GM21526 (cell line): Measurements from ENCODE around the gene NEURL1.

Source experiments
- ATAC-seq: cut with Tn5 transposase; IDR thresholded peaks from one replicate; pipeline ENCODE4 v1.9.1; 2021; ENCODE audit warnings: moderate library complexity; ENCODE audit not compliant: unreplicated experiment, low FRiP score

NEURL1 gene

DNA sequence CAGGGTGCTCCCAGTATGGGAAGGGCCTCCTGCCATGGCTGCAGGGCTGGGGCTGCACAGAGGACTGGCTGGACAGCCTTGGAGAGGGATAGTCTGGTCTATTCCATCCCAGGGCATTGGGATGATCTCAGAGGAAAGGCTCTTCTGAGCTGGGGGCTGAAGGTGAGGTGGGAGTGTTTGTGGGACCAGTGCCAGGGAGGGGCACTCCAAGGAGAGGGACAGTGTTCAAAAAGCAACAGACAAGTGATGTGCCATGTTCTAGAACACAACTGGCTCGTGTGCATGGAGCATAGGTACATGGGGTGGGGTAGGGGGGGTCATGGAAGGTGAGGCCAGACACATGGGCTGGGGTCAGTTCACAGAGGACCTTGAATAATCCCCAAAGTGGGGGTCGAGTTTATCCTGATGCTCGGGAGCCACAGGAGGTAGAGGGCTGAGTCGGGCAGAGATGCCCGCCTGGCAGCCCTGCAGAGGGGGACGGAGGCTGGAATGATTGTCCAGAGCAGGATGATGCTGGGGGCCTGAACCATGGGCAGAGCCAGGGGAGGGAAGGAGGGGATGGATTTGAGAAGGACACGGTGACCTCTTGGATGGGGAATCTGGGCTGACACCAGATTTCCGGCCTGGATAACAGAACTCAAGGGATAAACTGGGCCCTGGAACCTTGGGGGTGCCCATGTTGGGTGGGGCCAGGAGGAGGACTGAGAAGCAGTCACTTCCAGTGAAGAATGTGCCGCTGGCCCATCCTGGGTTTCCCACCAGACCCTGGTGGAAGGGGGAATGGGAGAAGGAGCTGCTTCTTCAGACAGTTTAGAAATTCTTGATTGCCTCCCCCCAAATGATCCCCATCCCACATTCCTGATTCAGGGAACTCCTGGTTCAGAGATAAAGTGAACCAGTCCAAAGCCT is 50.4 kb downstream of the NEURL1 start:
- no peak for ATAC-seq

DNA sequence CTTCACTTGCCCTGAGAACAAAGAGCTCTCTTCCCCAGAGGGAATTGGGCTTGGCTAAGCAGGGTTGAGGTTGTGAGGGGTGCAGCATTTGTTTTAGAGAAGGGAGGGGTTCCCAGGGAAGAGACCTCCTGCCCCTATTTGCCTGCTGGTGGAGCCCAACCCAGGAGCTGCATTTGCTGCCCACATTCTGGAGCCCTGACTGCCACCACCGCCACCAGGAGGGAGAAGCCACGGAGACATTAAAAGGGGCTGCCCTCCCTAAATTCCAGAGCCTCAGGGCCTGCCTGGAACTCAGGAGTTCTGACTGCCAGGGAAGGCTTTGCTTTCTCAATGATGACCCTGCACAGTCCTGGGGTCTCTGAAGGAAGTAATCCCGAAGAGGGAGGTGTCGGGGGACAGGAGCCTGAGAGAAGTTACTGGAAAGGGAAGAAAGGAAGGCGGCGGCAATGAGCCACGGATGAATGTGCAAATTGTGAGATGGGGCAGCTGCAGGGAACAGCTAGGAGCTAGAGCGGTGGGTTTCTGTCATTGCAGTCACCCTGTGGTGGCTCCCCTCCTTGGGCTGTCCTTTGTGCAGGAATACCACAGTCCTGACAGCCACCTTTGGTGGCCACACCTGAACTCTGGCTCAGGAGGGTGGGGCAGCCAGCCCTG is 51.3 kb downstream of the NEURL1 start:
- ATAC-seq, result no peak

DNA sequence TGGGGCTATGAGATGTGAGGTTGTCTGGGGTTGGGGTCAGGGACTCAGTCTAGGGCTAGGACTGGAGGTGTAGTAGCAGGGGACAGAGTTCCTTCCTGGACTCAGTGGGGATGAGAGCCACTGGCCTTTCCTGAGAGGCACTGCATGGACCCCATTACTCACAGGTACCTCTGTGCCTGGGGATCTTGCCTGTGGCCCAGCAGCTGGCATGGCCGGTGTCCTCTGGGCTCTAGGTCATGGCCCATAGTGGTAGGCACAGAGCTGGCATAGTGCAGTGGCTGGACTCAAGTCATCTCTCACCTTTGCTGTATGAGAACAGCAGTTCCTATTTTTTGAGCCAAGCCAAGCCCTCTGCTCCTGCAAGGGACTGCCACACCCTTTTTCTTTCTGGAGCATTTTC is 51.9 kb downstream of the NEURL1 start:
- ATAC-seq, result no peak

- ATAC-seq, result no peak
Measured at GRCh38 chr10:103545771-103546281, 52.3 kb downstream of the NEURL1 start.

DNA sequence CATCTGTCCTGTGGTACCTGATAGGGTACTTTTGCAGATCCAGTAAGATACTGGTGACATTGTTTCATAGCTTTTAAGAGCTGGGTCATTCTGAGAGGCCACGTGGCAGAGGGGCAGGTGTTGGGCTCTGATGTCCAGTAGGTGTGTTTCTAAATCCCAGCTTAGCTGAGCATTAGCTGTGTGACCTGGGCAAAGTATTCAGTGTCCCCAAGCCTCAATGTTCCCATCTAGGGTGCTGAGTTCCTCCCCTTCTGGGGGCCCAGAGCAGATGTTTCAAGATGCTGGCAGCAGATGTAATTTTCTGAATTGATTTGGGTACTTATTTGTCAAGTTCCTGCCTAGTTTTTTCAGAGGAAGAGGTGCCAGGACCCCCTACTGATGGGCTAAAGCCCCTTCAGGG is 52.9 kb downstream of the NEURL1 start:
- ATAC-seq, result no peak

DNA sequence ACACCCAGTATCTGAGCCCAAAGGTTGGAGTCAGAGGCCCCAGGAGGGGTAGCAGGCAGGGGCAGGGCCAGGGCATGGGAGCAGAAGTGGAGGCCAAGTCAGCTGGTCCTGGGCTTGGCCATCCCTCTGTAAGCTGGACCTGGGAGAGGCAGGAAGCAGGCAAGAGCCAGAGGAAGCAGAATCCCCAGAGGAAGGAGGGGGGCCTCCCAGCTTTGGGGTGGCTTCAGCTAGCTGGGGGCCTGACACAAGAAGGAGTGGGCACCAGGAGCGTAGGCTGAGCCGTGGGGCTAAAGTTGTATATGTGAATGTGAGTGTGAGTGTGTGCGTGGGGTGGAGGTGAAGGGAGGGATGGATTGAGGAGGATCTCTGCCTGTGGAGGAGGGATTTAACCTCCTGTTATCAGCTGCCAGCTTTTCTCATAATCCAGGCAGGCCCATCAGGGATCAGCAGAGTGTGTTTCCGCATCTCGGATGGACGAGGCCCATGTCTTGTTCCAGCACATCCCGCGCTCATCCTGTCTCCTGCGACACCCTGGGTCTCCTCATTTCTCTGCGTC is 54.0 kb downstream of the NEURL1 start:
- no peak for ATAC-seq

GRCh38 chr10:103548006-103548405 is 54.5 kb downstream of the NEURL1 start:
- no peak for ATAC-seq

DNA sequence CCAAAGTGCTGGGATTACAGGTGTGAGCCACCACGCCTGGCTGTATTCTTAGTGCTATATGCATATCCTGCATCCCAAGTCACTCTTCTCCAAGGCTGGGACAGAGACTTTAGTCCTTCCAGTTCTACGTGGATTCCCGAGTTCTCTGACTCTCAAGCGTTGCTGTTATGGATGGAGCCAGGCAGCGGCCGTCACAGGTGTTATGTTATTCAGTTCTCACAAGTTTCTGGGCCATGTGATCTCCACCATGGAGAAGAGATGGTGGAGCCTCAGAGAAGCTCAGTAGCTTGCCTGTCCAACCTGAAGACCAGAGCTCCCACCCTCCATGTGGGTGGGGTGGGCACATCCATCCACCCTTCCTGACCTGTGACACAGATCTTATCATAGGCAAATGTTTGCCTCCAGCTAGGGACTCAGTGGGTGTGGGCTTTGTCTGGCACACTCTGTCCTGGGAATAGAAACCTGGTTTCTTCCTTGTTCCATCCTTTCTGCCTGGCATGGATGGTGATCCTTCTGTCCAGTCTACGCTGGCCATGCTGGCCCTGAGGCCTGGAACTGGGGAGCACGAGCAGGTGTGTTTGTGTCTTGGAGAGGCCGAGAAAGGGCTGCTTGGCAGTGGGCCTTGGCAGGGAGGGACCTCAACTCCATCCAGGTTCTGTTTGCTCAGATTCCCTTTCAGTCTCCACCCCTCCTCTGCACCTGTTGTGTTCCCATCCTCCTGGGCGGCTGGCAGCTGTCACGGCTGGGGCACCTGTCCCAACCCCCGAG is 55.3 kb downstream of the NEURL1 start:
- no peak for ATAC-seq

DNA sequence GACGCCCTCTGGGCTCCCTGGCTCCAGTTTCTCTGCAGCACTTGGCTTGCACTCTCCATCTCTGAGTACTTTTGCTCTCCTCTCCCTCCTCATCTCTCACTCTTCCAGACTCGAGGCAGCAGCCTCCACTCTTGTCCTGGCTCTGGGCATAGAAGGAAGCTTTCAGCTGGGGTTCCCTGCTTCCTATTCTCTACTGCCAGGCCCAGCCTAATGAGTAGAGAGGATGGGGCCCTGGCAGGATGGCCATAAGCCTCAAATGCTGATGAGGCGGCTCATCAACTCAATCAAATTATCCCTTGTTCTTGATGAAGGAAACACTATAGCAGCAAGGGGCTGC is 55.8 kb downstream of the NEURL1 start:
- ATAC-seq, result no peak

DNA sequence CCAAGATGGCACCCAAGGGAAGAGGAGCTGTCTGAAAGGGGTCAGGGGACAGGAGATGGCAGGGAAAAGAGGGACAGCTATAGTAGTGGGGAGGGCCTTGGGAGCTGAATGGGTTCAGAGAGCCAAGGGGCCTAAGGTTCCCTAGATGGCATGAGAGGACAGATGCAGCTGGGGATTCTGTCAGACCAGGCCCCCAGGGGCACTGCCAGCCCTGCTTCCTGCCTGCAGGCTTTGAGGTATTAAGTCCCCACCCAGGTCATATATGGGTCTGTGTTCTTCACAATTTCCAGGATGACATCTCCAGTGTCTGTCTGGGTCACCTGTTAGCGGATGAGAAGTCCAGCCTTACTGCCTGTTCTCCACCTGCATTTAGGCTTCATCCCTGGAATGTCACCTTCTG is 56.7 kb downstream of the NEURL1 start:
- ATAC-seq, result no peak

- ATAC-seq, result no peak
Measured at GRCh38 chr10:103551619-103552602, 58.4 kb downstream of the NEURL1 start.

- ATAC-seq, result no peak
Measured at GRCh38 chr10:103552856-103553742, 59.6 kb downstream of the NEURL1 start.

- no peak for ATAC-seq
Measured at GRCh38 chr10:103553743-103554487, 60.4 kb downstream of the NEURL1 start.

- no peak for ATAC-seq
Measured at GRCh38 chr10:103554488-103555324, 61.2 kb downstream of the NEURL1 start.

DNA sequence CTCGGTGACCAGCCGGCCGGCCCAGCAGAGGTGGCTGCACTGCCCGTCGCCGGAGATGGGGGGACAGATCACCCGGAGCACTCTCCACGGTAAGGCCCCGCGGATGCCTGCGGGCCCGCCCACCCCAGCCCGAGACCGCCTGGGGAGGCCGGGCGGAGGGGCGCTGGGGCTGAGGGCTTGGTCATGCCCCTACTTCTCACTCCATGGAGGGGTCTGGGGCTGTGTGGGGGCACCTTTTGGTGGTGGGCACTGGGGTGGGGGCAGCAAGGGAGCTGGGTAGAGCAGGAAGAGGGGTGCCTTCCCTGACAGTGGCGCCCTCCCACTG is 61.8 kb downstream of the NEURL1 start:
- ATAC-seq, result no peak

- ATAC-seq, result no peak
Measured at GRCh38 chr10:103555712-103556111, 62.2 kb downstream of the NEURL1 start.

- no peak for ATAC-seq
Measured at GRCh38 chr10:103556383-103557007, 63.0 kb downstream of the NEURL1 start.
